Gastrocnemius medialis (tissue), 4 donors: ENCODE data around the gene NLRP7.

Source experiments
- POLR2A ChIP-seq, 2 donors: fragments of 450-650 bp; IDR thresholded peaks; one replicate each; pipeline ENCODE4 v1.6.1; 2017; ENCODE audit warnings: antibody characterized with exemption in 2 of 2, mild to moderate bottlenecking in 2 of 2, moderate library complexity in 2 of 2
- TF ChIP-seq, protein P1 (sequence below), 5 experiments: fragments of 450-650 bp in 3 of 5; fragments of 200-600 bp in 2 of 5; sonication (generic) in 2 of 5; IDR thresholded peaks in 4 of 5; conservative IDR thresholded peaks in 1 of 5; 1 replicate in 4 of 5; 2 replicates in 1 of 5; pipeline ENCODE4 v1.5.1; 2016 to 2019; ENCODE audit warnings: antibody characterized with exemption in 5 of 5, mild to moderate bottlenecking in 3 of 5, moderate library complexity in 3 of 5

GRCh38 chr19:54969647-54970046 lies 22.3 kb upstream of the NLRP7 start:
- TF ChIP-seq, protein P1, sequence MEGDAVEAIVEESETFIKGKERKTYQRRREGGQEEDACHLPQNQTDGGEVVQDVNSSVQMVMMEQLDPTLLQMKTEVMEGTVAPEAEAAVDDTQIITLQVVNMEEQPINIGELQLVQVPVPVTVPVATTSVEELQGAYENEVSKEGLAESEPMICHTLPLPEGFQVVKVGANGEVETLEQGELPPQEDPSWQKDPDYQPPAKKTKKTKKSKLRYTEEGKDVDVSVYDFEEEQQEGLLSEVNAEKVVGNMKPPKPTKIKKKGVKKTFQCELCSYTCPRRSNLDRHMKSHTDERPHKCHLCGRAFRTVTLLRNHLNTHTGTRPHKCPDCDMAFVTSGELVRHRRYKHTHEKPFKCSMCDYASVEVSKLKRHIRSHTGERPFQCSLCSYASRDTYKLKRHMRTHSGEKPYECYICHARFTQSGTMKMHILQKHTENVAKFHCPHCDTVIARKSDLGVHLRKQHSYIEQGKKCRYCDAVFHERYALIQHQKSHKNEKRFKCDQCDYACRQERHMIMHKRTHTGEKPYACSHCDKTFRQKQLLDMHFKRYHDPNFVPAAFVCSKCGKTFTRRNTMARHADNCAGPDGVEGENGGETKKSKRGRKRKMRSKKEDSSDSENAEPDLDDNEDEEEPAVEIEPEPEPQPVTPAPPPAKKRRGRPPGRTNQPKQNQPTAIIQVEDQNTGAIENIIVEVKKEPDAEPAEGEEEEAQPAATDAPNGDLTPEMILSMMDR (IDR thresholded peaks at IDR 0.05 in 4 of 5, conservative IDR thresholded peaks at IDR 0.05 in 1 of 5), result no peak
- TF ChIP-seq POLR2A (IDR thresholded peaks at IDR 0.05), result no peak
